ENCODE data around the gene HS3ST3A1.

GRCh38 chr17:13601322-13601775 is 380 bp downstream of the HS3ST3A1 start:
- TF ChIP-seq, protein P1, sequence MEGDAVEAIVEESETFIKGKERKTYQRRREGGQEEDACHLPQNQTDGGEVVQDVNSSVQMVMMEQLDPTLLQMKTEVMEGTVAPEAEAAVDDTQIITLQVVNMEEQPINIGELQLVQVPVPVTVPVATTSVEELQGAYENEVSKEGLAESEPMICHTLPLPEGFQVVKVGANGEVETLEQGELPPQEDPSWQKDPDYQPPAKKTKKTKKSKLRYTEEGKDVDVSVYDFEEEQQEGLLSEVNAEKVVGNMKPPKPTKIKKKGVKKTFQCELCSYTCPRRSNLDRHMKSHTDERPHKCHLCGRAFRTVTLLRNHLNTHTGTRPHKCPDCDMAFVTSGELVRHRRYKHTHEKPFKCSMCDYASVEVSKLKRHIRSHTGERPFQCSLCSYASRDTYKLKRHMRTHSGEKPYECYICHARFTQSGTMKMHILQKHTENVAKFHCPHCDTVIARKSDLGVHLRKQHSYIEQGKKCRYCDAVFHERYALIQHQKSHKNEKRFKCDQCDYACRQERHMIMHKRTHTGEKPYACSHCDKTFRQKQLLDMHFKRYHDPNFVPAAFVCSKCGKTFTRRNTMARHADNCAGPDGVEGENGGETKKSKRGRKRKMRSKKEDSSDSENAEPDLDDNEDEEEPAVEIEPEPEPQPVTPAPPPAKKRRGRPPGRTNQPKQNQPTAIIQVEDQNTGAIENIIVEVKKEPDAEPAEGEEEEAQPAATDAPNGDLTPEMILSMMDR (IDR thresholded peaks at IDR 0.05) = no peak
- TF ChIP-seq POLR2A (IDR thresholded peaks at IDR 0.05) (no peak), EP300 (IDR thresholded peaks at IDR 0.05) (no peak)
